Measurements from ENCODE around the gene STARD10. TPM values are rescaled to one million over a fixed set of nuclear protein-coding genes. Genes with fewer than 3 reads are reported as not detected.

STARD10 gene
- total and polyA plus RNA-seq, 2 of the 8 experiments (the other 6 are each of a cell fraction or from before 2014, with no cell fraction given) = 23.7 to 35.7 TPM

- Histone ChIP-seq H3K14ac (ENCODE audit: insufficient read length) (no peak overlapping the region), H3K4me2 (ENCODE audit: insufficient read depth in 1 of 2, low read depth in 2 of 2, low read length in 2 of 2) (peak overlapping the region in 1 of 2 experiments; percentile 7; a peak in 1 of 4 replicates), H2BK120ac (replicated peaks; ENCODE audit: low read depth, low read length) (no peak overlapping the region), H2BK15ac (ENCODE audit: low read length) (peak overlapping the region; percentile 40; the same call in 1 of the 2 replicates), H3K4ac (replicated peaks; ENCODE audit: insufficient read length, low read depth, low read length) (no peak overlapping the region), H3K9me3 (ENCODE audit: insufficient read depth in 2 of 2, low read depth in 1 of 2, low read length in 1 of 2) (no peaks in the 10 kb centered on the region), H3K4me1 (replicated peaks in 1 of 4; ENCODE audit: control insufficient read depth in 3 of 4, insufficient read depth in 4 of 4, low read length in 3 of 4) (peaks cover 5 to 14% (median 8%) of the 10 kb centered on the region in 4 experiments), H3K36me3 (ENCODE audit: control insufficient read depth in 2 of 4, insufficient read depth in 4 of 4, low read length in 3 of 4) (no peaks in the 10 kb centered on the region), H2BK12ac (ENCODE audit: low read depth, low read length) (no peak overlapping the region), H3K23me2 (ENCODE audit: low read depth, low read length) (peaks cover 7% of the 10 kb centered on the region), H2AFZ (ENCODE audit: low read length) (no peak overlapping the region), H3K56ac (replicated peaks; ENCODE audit: insufficient read length, low read depth, low read length) (no peak overlapping the region), H4K8ac (ENCODE audit: extremely low read depth, insufficient read depth, low read length) (no peak overlapping the region), H4K20me1 (replicated peaks in 1 of 2; ENCODE audit: control insufficient read depth in 1 of 2, insufficient read depth in 2 of 2, low read length in 2 of 2) (no peaks in the 10 kb centered on the region), H3K9ac (replicated peaks in 1 of 4; ENCODE audit: extremely low read depth in 1 of 4, low read depth in 3 of 4, low read length in 3 of 4) (no peak overlapping the region), H2BK20ac (ENCODE audit: low read length) (no peak overlapping the region), H2AK5ac (ENCODE audit: low read depth, low read length) (peak overlapping the region; percentile 33; the same call in 1 of the 2 replicates), H3K4me3 (ENCODE audit: extremely low read depth in 1 of 4, insufficient read depth in 2 of 4, low read depth in 3 of 4, low read length in 4 of 4) (no peak overlapping the region), H4K5ac (ENCODE audit: insufficient read length, low read depth, low read length) (no peak overlapping the region), H3K27ac (ENCODE audit: low read depth, low read length) (no peak overlapping the region), H2BK5ac (ENCODE audit: low read depth, low read length) (no peak overlapping the region), H4K91ac (replicated peaks; ENCODE audit: insufficient read length, low read length) (no peak overlapping the region), H3K23ac (ENCODE audit: insufficient read length) (no peak overlapping the region), H3K79me2 (ENCODE audit: control insufficient read depth in 1 of 2, insufficient read depth in 2 of 2, low read length in 2 of 2) (no peaks in the 10 kb centered on the region), H3K18ac (ENCODE audit: extremely low read depth, low read length) (no peak overlapping the region), H3K27me3 (replicated peaks in 1 of 4; ENCODE audit: control insufficient read depth in 3 of 4, extremely low read depth in 1 of 4, insufficient read depth in 3 of 4, low read length in 3 of 4) (peaks cover 0 to 4% (median 2%) of the 10 kb centered on the region in 4 experiments; a peak in 1 of 7 replicates), H3K79me1 (ENCODE audit: low read depth, low read length) (0 out of 2 replicates have a peak, but pooled peaks cover 2% of the 10 kb centered on the region)
- TF ChIP-seq SIN3A (conservative IDR thresholded peaks at IDR 0.05 in 1 of 2, IDR thresholded peaks at IDR 0.05 in 1 of 2; ENCODE audit: low read depth in 1 of 2, low read length in 2 of 2) (no peak), CREB1 (IDR thresholded peaks at IDR 0.05) (no peak), BCL11A (IDR thresholded peaks at IDR 0.05; ENCODE audit: low read depth in 2 of 2, low read length in 2 of 2) (no peak)
- 83% methylated on average over 8 of the region's 8 CpGs; no CpG with 5 or more reads in 1 of the 2 experiments for WGBS, 2 experiments (ENCODE audit: extremely low coverage in 1 of 2, insufficient coverage in 1 of 2, insufficient read length in 1 of 2, insufficient replicate concordance in 2 of 2, low coverage in 1 of 2, low lambda C conversion rate in 2 of 2, missing lambda C conversion rate in 1 of 2)
- DNase-seq (ENCODE audit: low read depth in 1 of 2, low spot score in 2 of 2) = no peak
- POLR2A ChIA-PET (ENCODE audit: partially characterized antibody) = interaction anchor here (0.6 to 1.4 kb wide), 4 partner anchors 11 to 179 kb away, joined by 3 to 4 read pairs (median 3); no protein-coding TSS in a partner anchor
- no peak for FAIRE-seq
- CTCF ChIA-PET (ENCODE audit: partially characterized antibody) = interaction anchor here (0.5 to 3.4 kb wide), 28 partner anchors 9 to 1269 kb away, joined by 3 to 18 read pairs (median 4); partner anchors contain the start of gene ATG16L2
Observed at GRCh38 chr11:72786305-72787215, 7.3 kb downstream of the STARD10 start.

All from H1 (cell line).